Endothelial cell of umbilical vein (primary cell): ENCODE measurements around the gene FSTL4. TPM values are rescaled to one million over a fixed set of nuclear protein-coding genes. Genes with fewer than 3 reads are reported as not detected.

Source experiments
- BruUV-seq: library from RNA; stranded (reverse); fragments of 400-500 nt; replicated peaks from 2 replicates; lab custom pipeline; 2021; lab: Mats Ljungman, UMichigan
- CTCF ChIA-PET: fragments of 300-600, 350-600 bp; sonication (Branson Sonifier 250); formaldehyde crosslinking; loops from one replicate; lab custom pipeline; 2021; ENCODE audit warnings: antibody characterized with exemption, inconsistent platforms; lab: Charles Lee
- POLR2A ChIA-PET: fragments of 300-600, 350-600 bp; sonication (Branson Sonifier 250); formaldehyde crosslinking; loops from one replicate; lab custom pipeline; 2021; ENCODE audit warnings: antibody characterized with exemption, inconsistent platforms; lab: Charles Lee
- DNase-seq: peaks from one replicate; pipeline ENCODE4 v3.0.0-alpha.2; 2011; ENCODE audit warnings: low read depth, low spot score
- FAIRE-seq: peaks from 2 replicates; lab custom pipeline; 2011; peaks lifted over from hg19 to GRCh38; lab: Jason Lieb, UNC
- H2AFZ ChIP-seq: 2 replicates; pipeline ENCODE4 v1.6.0; 2012; ENCODE audit warnings: low read depth, low read length, control low read depth, inconsistent platforms
- H3K27ac ChIP-seq: 2 replicates; pipeline ENCODE4 v1.5.1; 2011; ENCODE audit warnings: low read depth, mild to moderate bottlenecking, control low read depth, low read length, moderate library complexity; ENCODE audit not compliant: insufficient read depth
- H3K27me3 ChIP-seq, 2 experiments: 2 replicates each; pipeline versions ENCODE4 v1.6.0 to v1.6.1; 2011; ENCODE audit warnings: low read length in 2 of 2, mixed read lengths in 1 of 2; ENCODE audit not compliant: control insufficient read depth in 2 of 2, insufficient read depth in 2 of 2
- H3K36me3 ChIP-seq, 2 experiments: 2 replicates in 1 of 2; 3 replicates in 1 of 2; pipeline ENCODE4 v1.5.1; 2011; ENCODE audit warnings: low read length in 2 of 2, mild to moderate bottlenecking in 1 of 2, moderate library complexity in 1 of 2; ENCODE audit not compliant: control insufficient read depth in 2 of 2, insufficient read depth in 2 of 2; ENCODE audit errors: extremely low read depth in 1 of 2
- H3K4me1 ChIP-seq: 3 replicates; pipeline ENCODE4 v1.5.1; 2011; ENCODE audit warnings: mild to moderate bottlenecking, low read length; ENCODE audit not compliant: control insufficient read depth, insufficient read depth; ENCODE audit errors: extremely low read depth
- H3K4me2 ChIP-seq: 2 replicates; pipeline ENCODE4 v1.6.1; 2011; ENCODE audit warnings: low read length, control low read depth, mixed read lengths; ENCODE audit not compliant: insufficient read depth
- H3K4me3 ChIP-seq, 3 experiments: fragments of 200-600 bp in 1 of 3; sonication (generic), shearing (Covaris generic) in 1 of 3; replicated peaks in 1 of 3; 2 replicates each; pipeline ENCODE4 v1.5.1; 2011 to 2016; ENCODE audit warnings: control low read depth in 3 of 3, low read length in 3 of 3, mild to moderate bottlenecking in 2 of 3, inconsistent platforms in 1 of 3, low read depth in 1 of 3, moderate library complexity in 1 of 3; ENCODE audit not compliant: insufficient read depth in 1 of 3
- H3K79me2 ChIP-seq: 2 replicates; pipeline ENCODE4 v1.6.0; 2012; ENCODE audit warnings: low read length, inconsistent platforms; ENCODE audit not compliant: control insufficient read depth, insufficient read depth
- H3K9ac ChIP-seq: replicated peaks from 2 replicates; pipeline ENCODE3; 2011; ENCODE audit warnings: low read length, control low read depth; ENCODE audit not compliant: insufficient read depth; ENCODE audit errors: extremely low read depth
- H3K9me1 ChIP-seq: replicated peaks from 3 replicates; pipeline ENCODE4 v1.6.0; 2011; ENCODE audit warnings: mild to moderate bottlenecking, low read length; ENCODE audit not compliant: control insufficient read depth, insufficient read depth; ENCODE audit errors: extremely low read depth
- H3K9me3 ChIP-seq: replicated peaks from 2 replicates; pipeline ENCODE4 v1.5.1; 2012; ENCODE audit warnings: low read length, inconsistent platforms; ENCODE audit not compliant: control insufficient read depth, insufficient read depth
- H4K20me1 ChIP-seq: replicated peaks from 2 replicates; pipeline ENCODE3; 2011; ENCODE audit warnings: mild to moderate bottlenecking, low read length; ENCODE audit not compliant: control insufficient read depth, insufficient read depth; ENCODE audit errors: extremely low read depth
- EZH2 ChIP-seq: IDR thresholded peaks from 2 replicates; pipeline ENCODE4 v1.6.1; 2012; ENCODE audit warnings: borderline replicate concordance, low read depth, mild to moderate bottlenecking, moderate library complexity, low read length, inconsistent platforms; ENCODE audit not compliant: severe bottlenecking
- FOS ChIP-seq: IDR thresholded peaks from 2 replicates; pipeline ENCODE4 v1.6.1; 2011; ENCODE audit warnings: mild to moderate bottlenecking, low read length, moderate library complexity, borderline replicate concordance; ENCODE audit not compliant: insufficient read depth
- GATA2 ChIP-seq: IDR thresholded peaks from 2 replicates; pipeline ENCODE4 v1.7.0; 2011; ENCODE audit warnings: low read depth, mild to moderate bottlenecking, moderate library complexity, mixed read lengths, low read length; ENCODE audit not compliant: insufficient read length, insufficient read depth
- JUN ChIP-seq: IDR thresholded peaks from 2 replicates; pipeline ENCODE4 v1.6.1; 2011; ENCODE audit warnings: borderline replicate concordance, low read depth; ENCODE audit not compliant: insufficient read length, insufficient read depth
- MAX ChIP-seq: IDR thresholded peaks from 2 replicates; pipeline ENCODE4 v1.6.1; 2011; ENCODE audit not compliant: insufficient read depth, insufficient read length
- MYC ChIP-seq: IDR thresholded peaks from one replicate; pipeline ENCODE4 v1.6.1; 2011; ENCODE audit warnings: mild to moderate bottlenecking, low read depth, low read length
- POLR2A ChIP-seq: IDR thresholded peaks from 2 replicates; pipeline ENCODE4 v1.6.1; 2012; ENCODE audit warnings: low read depth, mild to moderate bottlenecking, control low read depth, low read length
- POLR2AphosphoS5 ChIP-seq: IDR thresholded peaks from 2 replicates; pipeline ENCODE4 v1.6.1; 2012; ENCODE audit warnings: low read depth, mild to moderate bottlenecking, control low read depth, low read length, moderate library complexity; ENCODE audit not compliant: insufficient read depth
- dilution Hi-C: fragments of 300-500 bp; cut with MboI; formaldehyde crosslinking; loops from one replicate; pipeline ENCODE4 v1.15.0; 2019; ENCODE audit warnings: low sequenced_read_pairs; ENCODE audit not compliant: extremely low pct_ligation_motif_present
- intact Hi-C: fragments of 100-400 bp; cut with micrococcal nuclease; formaldehyde crosslinking; loops from one replicate; pipeline ENCODE4 v1.10.0; 2022
- polyA plus RNA-seq, 4 experiments: library from polyadenylated mRNA; depleted of rRNA in 3 of 4; stranded (reverse) in 3 of 4; unstranded in 1 of 4; fragments of >200 nt; gene quantifications; 2 replicates each; pipeline versions ENCODE4 v1.2.1 to v1.2.3, GENCODE V29; 2011 to 2012; ENCODE audit warnings: missing spikeins in 1 of 4
- total RNA-seq: library from RNA; stranded (reverse); gene quantifications from 2 replicates; pipeline ENCODE4 v1.2.3, GENCODE V29; 2021
- TF ChIP-seq, protein P1 (sequence below), 2 donors: IDR thresholded peaks; 1 replicate in 1 of 2; 2 replicates in 1 of 2; pipeline ENCODE4 v1.5.1; 2011; ENCODE audit warnings: low read length in 2 of 2, mild to moderate bottlenecking in 2 of 2, moderate library complexity in 2 of 2, control low read depth in 1 of 2, inconsistent platforms in 1 of 2, low read depth in 1 of 2; ENCODE audit not compliant: insufficient read depth in 1 of 2; ENCODE audit errors: extremely low read depth in 1 of 2

The FSTL4 gene
- total and polyA plus RNA-seq, 2 donors (not counting 3 experiments of a cell fraction or from before 2014, with no cell fraction given): 0.18 TPM; not detected in 1

DNA sequence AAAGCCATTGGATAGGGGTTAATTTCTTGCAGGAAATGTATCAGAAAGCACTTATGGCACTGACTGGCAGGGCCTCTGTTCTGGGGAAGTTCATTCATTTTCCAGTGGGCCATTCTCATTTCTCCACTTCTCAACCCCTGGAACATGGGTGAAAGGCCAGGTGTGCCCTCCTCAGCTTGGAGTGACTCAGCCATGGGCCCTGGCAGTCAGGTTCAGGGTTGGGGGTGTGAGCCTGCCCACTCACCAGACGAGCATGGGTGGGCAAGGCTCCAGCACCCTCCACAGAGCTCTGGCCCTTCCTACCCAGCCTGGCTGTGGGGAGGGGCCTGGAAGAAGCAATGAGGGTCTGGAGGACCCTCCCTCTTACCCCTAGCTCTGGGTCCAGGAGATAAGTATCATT, 386.2 kb downstream of the FSTL4 start:
- ChIA-PET CTCF (interaction anchor here (1.0 to 3.9 kb wide), 4 partner anchors 9 to 22 kb away, joined by 3 to 19 read pairs (median 4); no protein-coding TSS in a partner anchor), POLR2A (no interaction called here)
- no peaks in the 10 kb centered on the region for H4K20me1 ChIP-seq
- FAIRE-seq (no peak), DNase-seq (no peak)
- TF ChIP-seq FOS: no peak
- no peak for TF ChIP-seq EZH2
- TF ChIP-seq GATA2: no peak
- no peak for TF ChIP-seq POLR2A
- TF ChIP-seq, protein P1, sequence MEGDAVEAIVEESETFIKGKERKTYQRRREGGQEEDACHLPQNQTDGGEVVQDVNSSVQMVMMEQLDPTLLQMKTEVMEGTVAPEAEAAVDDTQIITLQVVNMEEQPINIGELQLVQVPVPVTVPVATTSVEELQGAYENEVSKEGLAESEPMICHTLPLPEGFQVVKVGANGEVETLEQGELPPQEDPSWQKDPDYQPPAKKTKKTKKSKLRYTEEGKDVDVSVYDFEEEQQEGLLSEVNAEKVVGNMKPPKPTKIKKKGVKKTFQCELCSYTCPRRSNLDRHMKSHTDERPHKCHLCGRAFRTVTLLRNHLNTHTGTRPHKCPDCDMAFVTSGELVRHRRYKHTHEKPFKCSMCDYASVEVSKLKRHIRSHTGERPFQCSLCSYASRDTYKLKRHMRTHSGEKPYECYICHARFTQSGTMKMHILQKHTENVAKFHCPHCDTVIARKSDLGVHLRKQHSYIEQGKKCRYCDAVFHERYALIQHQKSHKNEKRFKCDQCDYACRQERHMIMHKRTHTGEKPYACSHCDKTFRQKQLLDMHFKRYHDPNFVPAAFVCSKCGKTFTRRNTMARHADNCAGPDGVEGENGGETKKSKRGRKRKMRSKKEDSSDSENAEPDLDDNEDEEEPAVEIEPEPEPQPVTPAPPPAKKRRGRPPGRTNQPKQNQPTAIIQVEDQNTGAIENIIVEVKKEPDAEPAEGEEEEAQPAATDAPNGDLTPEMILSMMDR (IDR thresholded peaks at IDR 0.05; ENCODE audit: extremely low read depth in 1 of 2, insufficient read depth in 1 of 2, low read depth in 1 of 2, low read length in 2 of 2): no peak
- TF ChIP-seq JUN: no peak
- no peak for TF ChIP-seq POLR2AphosphoS5
- no peak for TF ChIP-seq MAX
- no peak for TF ChIP-seq MYC
- H3K4me1 ChIP-seq: peaks cover 4% of the 10 kb centered on the region
- no peak overlapping the region for H3K4me2 ChIP-seq
- BruUV-seq: no TSS peak
- no peaks in the 10 kb centered on the region for H3K36me3 ChIP-seq
- no peaks in the 10 kb centered on the region for H3K9me3 ChIP-seq
- H3K27me3 ChIP-seq: no peaks in the 10 kb centered on the region
- intact Hi-C loops: no loop called here
- no peak overlapping the region for H3K4me3 ChIP-seq
- H3K9ac ChIP-seq: no peak overlapping the region
- H3K27ac ChIP-seq: no peak overlapping the region
- H3K79me2 ChIP-seq: no peaks in the 10 kb centered on the region
- dilution Hi-C loops: no loop called here
- no peaks in the 10 kb centered on the region for H3K9me1 ChIP-seq
- no peak overlapping the region for H2AFZ ChIP-seq
